Measurements from ENCODE around the gene MPHOSPH9. TPM values are rescaled to one million over a fixed set of nuclear protein-coding genes. Genes with fewer than 3 reads are reported as not detected.

MPHOSPH9 gene
- total and polyA plus RNA-seq, 2 of the 13 experiments (the other 11 are each of a cell fraction or from before 2014, with no cell fraction given): 20.3 to 63.4 TPM

GRCh38 chr12:123150744-123151456, 82.0 kb downstream of the MPHOSPH9 start, which contains the start of gene PITPNM2:
Gene PITPNM2, minus strand, starts transcription at chr12:123151090. Its CDS starts 116,500 bp downstream, at chr12:123034590.
- FAIRE-seq: no peak
- no CpG with 5 or more reads among the region's 119 CpGs for WGBS (ENCODE audit: low lambda C conversion rate)
- ChIA-PET CTCF (ENCODE audit: low intra/inter-chr PET ratio, low total read pairs) (interaction anchor here (0.7 kb wide), 1 partner anchor 107 kb away, joined by 4 read pairs; no protein-coding TSS in a partner anchor), POLR2A (interaction anchor here (0.7 to 3.1 kb wide), 6 partner anchors 8 to 169 kb away, joined by 3 to 20 read pairs (median 6); partner anchors contain the start of genes MPHOSPH9 and MTRFR)
- Histone ChIP-seq H3K9ac (ENCODE audit: insufficient read depth, low read depth, low read length) (peak within 1 kb of the TSS; percentile 85), H4K20me1 (ENCODE audit: insufficient read depth, low read length) (no peaks in the 10 kb centered on the region), H3K4me3 (replicated peaks in 1 of 3; ENCODE audit: insufficient read depth in 1 of 3, low read depth in 2 of 3, low read length in 3 of 3) (peak within 1 kb of the TSS; percentile 90 to 98 (median 95)), H3K36me3 (replicated peaks in 1 of 2; ENCODE audit: control insufficient read depth in 1 of 2, insufficient read depth in 2 of 2, low read length in 2 of 2) (peaks cover 0 to 8% of the 10 kb centered on the region in 2 experiments; a peak in 1 of 5 replicates), H3K27me3 (ENCODE audit: control insufficient read depth in 1 of 2, insufficient read depth in 2 of 2, low read length in 2 of 2) (no peaks in the 10 kb centered on the region), H3K9me3 (ENCODE audit: low read length) (no peaks in the 10 kb centered on the region), H3K4me2 (ENCODE audit: low read depth, low read length) (peak within 1 kb of the TSS; percentile 94), H2AFZ (ENCODE audit: low read length) (no peak within 1 kb of the TSS), H3K27ac (ENCODE audit: extremely low read length, insufficient read depth, low read length) (peak within 1 kb of the TSS; percentile 63), H3K4me1 (ENCODE audit: insufficient read depth, low read length) (peaks cover 71% of the 10 kb centered on the region), H3K79me2 (ENCODE audit: insufficient read depth, low read length) (peaks cover 32% of the 10 kb centered on the region)
- BruUV-seq (replicated peaks): no TSS peak
- no peak for DNase-seq (ENCODE audit: low spot score)
- in situ Hi-C loops (cut with HindIII; ENCODE audit: extremely low pct_ligation_motif_present, low pct_unique_long_range_greater_than_20kb) (no loop called here), intact Hi-C loops (cut with micrococcal nuclease; ENCODE audit: unreplicated experiment) (loop anchor here (5.0 kb wide), 1 partner anchor 109 kb away; no protein-coding TSS in a partner anchor)
- peak; percentile 70 for ATAC-seq
- TF ChIP-seq TCF7 (IDR thresholded peaks at IDR 0.05; ENCODE audit: low read depth) (no peak), SAFB2 (CRISPR knock-in tag; IDR thresholded peaks at IDR 0.05; ENCODE audit: borderline replicate concordance, low read depth) (no peak), ASH2L (IDR thresholded peaks at IDR 0.05; ENCODE audit: insufficient read length, low read depth, low read length) (peak; percentile 61), CHD4 (IDR thresholded peaks at IDR 0.05; ENCODE audit: borderline replicate concordance, low read length) (no peak), SOX5 (CRISPR knock-in tag; IDR thresholded peaks at IDR 0.05; ENCODE audit: borderline replicate concordance) (no peak), KAT7 (CRISPR knock-in tag; IDR thresholded peaks at IDR 0.05; ENCODE audit: borderline replicate concordance) (0 out of 2 replicates have a peak, but pooled peaks have one; percentile 63), HNRNPK (IDR thresholded peaks at IDR 0.05; ENCODE audit: low read depth, low read length, poor library complexity, severe bottlenecking) (no peak), FOSL1 (CRISPR knock-in tag; IDR thresholded peaks at IDR 0.05; ENCODE audit: borderline replicate concordance) (no peak), BHLHE40 (IDR thresholded peaks at IDR 0.05; ENCODE audit: low read length) (peak; percentile 56; the same call in 1 of the 2 replicates), ZNF775 (CRISPR knock-in tag; IDR thresholded peaks at IDR 0.05; ENCODE audit: borderline replicate concordance) (no peak), ZNF337 (CRISPR knock-in tag; IDR thresholded peaks at IDR 0.05; ENCODE audit: borderline replicate concordance, low read depth) (no peak), RNF2 (conservative IDR thresholded peaks at IDR 0.05; ENCODE audit: low read depth) (no peak), ZNF18 (CRISPR knock-in tag; IDR thresholded peaks at IDR 0.05; ENCODE audit: insufficient replicate concordance) (no peak)
- TF ChIP-seq, protein P1, sequence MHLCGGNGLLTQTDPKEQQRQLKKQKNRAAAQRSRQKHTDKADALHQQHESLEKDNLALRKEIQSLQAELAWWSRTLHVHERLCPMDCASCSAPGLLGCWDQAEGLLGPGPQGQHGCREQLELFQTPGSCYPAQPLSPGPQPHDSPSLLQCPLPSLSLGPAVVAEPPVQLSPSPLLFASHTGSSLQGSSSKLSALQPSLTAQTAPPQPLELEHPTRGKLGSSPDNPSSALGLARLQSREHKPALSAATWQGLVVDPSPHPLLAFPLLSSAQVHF (CRISPR knock-in tag; IDR thresholded peaks at IDR 0.05): 0 out of 2 replicates have a peak, but pooled peaks have one; percentile 45
- TF ChIP-seq, protein P2, sequence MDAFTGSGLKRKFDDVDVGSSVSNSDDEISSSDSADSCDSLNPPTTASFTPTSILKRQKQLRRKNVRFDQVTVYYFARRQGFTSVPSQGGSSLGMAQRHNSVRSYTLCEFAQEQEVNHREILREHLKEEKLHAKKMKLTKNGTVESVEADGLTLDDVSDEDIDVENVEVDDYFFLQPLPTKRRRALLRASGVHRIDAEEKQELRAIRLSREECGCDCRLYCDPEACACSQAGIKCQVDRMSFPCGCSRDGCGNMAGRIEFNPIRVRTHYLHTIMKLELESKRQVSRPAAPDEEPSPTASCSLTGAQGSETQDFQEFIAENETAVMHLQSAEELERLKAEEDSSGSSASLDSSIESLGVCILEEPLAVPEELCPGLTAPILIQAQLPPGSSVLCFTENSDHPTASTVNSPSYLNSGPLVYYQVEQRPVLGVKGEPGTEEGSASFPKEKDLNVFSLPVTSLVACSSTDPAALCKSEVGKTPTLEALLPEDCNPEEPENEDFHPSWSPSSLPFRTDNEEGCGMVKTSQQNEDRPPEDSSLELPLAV (CRISPR knock-in tag; conservative IDR thresholded peaks at IDR 0.05; ENCODE audit: low read depth): no peak
- TF ChIP-seq, protein P3, sequence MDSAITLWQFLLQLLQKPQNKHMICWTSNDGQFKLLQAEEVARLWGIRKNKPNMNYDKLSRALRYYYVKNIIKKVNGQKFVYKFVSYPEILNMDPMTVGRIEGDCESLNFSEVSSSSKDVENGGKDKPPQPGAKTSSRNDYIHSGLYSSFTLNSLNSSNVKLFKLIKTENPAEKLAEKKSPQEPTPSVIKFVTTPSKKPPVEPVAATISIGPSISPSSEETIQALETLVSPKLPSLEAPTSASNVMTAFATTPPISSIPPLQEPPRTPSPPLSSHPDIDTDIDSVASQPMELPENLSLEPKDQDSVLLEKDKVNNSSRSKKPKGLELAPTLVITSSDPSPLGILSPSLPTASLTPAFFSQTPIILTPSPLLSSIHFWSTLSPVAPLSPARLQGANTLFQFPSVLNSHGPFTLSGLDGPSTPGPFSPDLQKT (CRISPR knock-in tag; IDR thresholded peaks at IDR 0.05; ENCODE audit: borderline replicate concordance): no peak
